Activated T-helper 1 cell treated with Interleukin-2 at 50 U/mL for 16 hours (primary cell): ENCODE results near the gene KRT6C.

Source experiments
- DNase-seq: peaks from one replicate; pipeline ENCODE4 v3.0.0-alpha.2; 2020; ENCODE audit warnings: low read depth

KRT6C gene

DNA sequence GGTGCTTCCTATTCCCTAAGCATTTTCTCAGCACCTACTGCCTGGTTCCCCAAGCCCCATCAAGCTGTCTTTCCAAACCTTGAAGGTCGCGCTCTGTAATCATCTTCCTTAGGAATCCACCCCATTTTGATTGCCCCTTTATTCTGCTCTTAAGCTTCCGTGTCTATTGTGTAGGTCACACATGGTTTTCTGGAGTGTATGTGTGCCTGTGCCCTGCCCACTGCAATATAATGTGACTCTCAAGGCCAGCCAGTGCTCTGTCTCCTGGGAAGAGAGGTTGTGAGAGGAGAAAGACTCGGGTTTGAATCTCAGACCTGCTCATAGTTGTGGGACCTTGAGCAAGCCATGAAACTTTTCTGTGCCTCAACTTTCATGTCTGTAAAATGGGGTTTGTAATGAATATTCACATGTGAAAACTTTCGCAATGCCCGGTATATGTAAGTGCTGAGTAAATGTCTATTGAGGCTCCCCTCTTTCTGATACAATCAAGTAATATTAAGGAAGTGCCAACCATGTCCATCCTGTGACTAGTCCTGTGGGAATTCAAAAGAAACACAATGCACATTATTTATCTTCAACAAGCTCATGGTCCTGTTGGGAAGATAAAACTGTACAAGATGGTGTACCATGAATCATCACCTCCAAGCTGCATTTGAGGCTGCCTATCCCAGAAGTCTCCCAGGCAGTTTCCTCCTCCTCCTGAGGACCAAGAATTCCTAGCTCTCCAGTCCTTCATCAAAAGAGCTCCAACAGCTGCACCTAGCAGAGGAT lies 38.7 kb downstream of the KRT6C start:
- DNase-seq, result no peak

GRCh38 chr12:52434081-52434733 lies 39.4 kb downstream of the KRT6C start, which contains the start of gene KRT75:
KRT75 (minus strand) TSS chr12:52434371; CDS start chr12:52434304, 67 bp downstream.
- no peak for DNase-seq

DNA sequence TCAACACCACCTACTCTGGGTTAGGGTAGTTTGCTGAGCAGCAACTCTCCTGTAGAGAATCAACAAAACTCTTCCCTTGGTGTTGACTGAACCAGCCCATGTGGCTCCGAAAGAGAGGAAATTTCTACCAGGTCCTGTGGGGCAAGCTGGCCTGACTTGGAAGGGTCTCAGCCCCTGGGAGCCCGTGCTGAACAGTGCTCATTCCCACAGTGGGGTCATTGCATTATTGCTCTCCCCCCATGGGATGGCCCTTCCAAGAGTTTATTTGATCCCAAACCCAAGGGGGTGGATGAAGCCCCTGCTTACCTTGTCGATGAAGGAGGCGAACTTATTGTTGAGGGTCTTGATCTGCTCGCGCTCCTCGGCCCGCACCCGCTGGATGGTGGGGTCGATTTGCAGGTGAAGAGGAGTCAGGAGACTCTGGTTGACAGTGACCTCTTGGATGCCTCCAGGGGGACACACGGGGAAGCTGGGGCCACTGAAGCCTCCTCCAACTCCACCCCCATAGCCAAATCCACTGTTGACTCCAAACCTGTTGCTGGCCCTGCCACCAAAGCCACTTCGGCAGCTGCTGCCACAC lies 40.0 kb downstream of the KRT6C start:
- no peak for DNase-seq

GRCh38 chr12:52432559-52433207 lies 40.9 kb downstream of the KRT6C start:
- DNase-seq, result no peak

GRCh38 chr12:52428121-52428520 lies 45.5 kb downstream of the KRT6C start:
- DNase-seq, result no peak

- DNase-seq, result no peak
These were observed 46.5 kb downstream of the KRT6C start for GRCh38 chr12:52427083-52427482.

GRCh38 chr12:52426034-52426433 lies 47.6 kb downstream of the KRT6C start:
- no peak for DNase-seq

DNA sequence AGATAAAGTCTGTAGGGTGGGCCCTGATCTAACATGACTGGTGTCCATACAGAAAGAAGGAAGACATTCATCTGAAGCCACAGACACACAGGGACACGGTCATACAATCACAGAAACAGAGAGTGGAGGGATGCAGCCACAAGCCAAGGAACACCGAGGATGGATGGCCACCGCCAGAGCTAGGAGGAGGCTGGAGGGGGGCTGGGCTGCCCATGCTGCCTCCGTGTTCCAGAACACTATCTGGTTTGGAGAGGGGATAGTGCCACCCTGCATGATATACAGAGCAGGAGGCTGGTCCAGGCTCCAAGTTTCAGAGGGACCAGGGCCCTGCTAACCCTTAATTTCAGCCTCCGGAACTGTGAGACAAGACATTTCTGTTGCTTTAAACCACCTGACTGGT lies 48.1 kb downstream of the KRT6C start:
- no peak for DNase-seq

- no peak for DNase-seq
These were observed 49.7 kb downstream of the KRT6C start for GRCh38 chr12:52423661-52424500.

DNA sequence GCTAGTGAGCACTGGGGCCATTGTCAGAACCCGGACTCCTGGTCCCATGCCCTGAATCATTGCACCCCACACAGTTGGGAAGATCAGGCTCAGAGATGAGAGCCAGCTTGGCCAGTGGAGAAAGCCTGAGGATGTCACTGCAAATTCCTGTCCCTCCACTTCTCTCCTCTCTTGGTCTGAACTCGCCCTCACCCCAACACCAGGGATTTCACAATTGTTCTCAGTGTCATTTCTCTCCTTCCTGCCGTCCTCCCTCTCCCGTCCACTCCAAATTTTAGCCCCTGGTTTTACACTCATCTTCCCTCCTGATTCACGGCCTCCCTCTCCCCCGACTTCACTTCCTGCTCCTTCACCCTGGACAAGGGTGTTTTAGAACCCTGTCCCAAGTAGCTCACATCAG lies 50.6 kb downstream of the KRT6C start:
- DNase-seq, result no peak

GRCh38 chr12:52419656-52420055 lies 53.9 kb downstream of the KRT6C start:
- DNase-seq, result no peak

DNA sequence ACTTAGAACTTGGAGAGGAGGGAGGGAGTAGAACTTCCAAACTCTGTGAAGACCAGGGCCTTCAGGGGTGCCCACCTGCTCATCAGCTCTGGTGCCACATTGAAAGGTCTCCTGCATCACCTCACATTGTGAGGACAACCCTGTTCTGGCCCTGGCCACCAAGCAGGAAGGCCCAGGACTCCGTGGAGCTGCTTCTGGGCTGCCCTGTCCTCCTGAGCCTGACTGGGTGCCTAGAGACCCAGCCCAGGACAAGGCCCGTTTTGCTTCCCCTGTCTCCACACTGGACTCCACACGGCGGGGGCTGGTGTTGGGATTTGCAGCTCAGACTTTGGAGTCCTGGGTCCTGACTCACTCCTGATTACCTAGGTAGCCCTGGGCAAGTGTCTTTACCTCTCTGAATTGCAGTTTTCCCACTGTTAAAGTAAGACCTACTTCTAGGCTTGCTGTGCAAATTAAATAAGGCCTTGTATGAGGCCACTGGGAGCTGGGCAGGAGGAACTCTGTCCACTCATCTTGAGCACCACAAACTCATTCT lies 55.0 kb downstream of the KRT6C start:
- no peak for DNase-seq
